Activated CD8-positive, alpha-beta T cell treated with anti-CD3 and anti-CD28 coated beads for 36 hours (primary cell): ENCODE data around the gene TST. TPM values are rescaled to one million over a fixed set of nuclear protein-coding genes. Genes with fewer than 3 reads are reported as not detected.

Source experiments
- ATAC-seq: fragments of 200-7000 bp; cut with Tn5 transposase; one replicate; pipeline ENCODE4 v1.10.0; 2021; ENCODE audit warnings: mild to moderate bottlenecking, moderate library complexity
- CTCF ChIA-PET: fragments of 350-600 bp; sonication (Branson Sonifier 250); formaldehyde crosslinking; loops from one replicate; lab custom pipeline; 2021; ENCODE audit warnings: antibody characterized with exemption; lab: Charles Lee
- POLR2A ChIA-PET: fragments of 350-600 bp; sonication (Branson Sonifier 250); formaldehyde crosslinking; loops from one replicate; lab custom pipeline; 2021; ENCODE audit warnings: antibody characterized with exemption; lab: Charles Lee
- DNase-seq: peaks from one replicate; pipeline ENCODE4 v3.0.0-alpha.2; 2020
- H3K27ac Mint-ChIP-seq: one replicate; pipeline ENCODE4 v1.8.0; 2021; ENCODE audit warnings: mild to moderate bottlenecking, mixed read lengths
- H3K27me3 Mint-ChIP-seq: one replicate; pipeline ENCODE4 v1.8.0; 2021; ENCODE audit warnings: mixed read lengths
- H3K36me3 Mint-ChIP-seq: one replicate; pipeline ENCODE4 v1.8.0; 2021; ENCODE audit warnings: low read depth, mixed read lengths
- H3K4me1 Mint-ChIP-seq: one replicate; pipeline ENCODE4 v1.8.0; 2021; ENCODE audit warnings: low read depth, mixed read lengths
- H3K4me3 Mint-ChIP-seq: one replicate; pipeline ENCODE4 v1.8.0; 2021; ENCODE audit warnings: mild to moderate bottlenecking, moderate library complexity, mixed read lengths
- H3K9me3 Mint-ChIP-seq: one replicate; pipeline ENCODE4 v1.8.0; 2021; ENCODE audit warnings: mixed read lengths
- CTCF ChIP-seq: fragments of 200-600 bp; IDR thresholded peaks from one replicate; pipeline ENCODE4 v1.8.0; 2022; ENCODE audit warnings: antibody characterized with exemption, mild to moderate bottlenecking
- intact Hi-C: fragments of 100-400 bp; cut with micrococcal nuclease; formaldehyde crosslinking; loops from one replicate; pipeline ENCODE4 v1.10.0; 2022
- total RNA-seq, 2 experiments: library from RNA; stranded (reverse); gene quantifications; one replicate each; pipeline ENCODE4 v1.2.3, GENCODE V29; 2021

Gene TST
- total RNA-seq, 2 experiments from 2014 or later, result 1.2 to 1.8 TPM

GRCh38 chr22:37051391-37052385 lies 32.4 kb upstream of the TST start, which contains the start of gene KCTD17:
Gene KCTD17, plus strand, starts transcription at chr22:37051742. Its CDS starts 19 bp downstream, at chr22:37051761.
- ChIA-PET POLR2A (interaction anchor here (0.8 to 1.4 kb wide), 9 partner anchors 9 to 126 kb away, joined by 3 to 4 read pairs (median 3); no protein-coding TSS in a partner anchor), CTCF (interaction anchor here (1.0 to 3.8 kb wide), 4 partner anchors 9 to 148 kb away, joined by 3 to 18 read pairs (median 4); no protein-coding TSS in a partner anchor)
- Mint-ChIP-seq H3K9me3 (no peaks in the 10 kb centered on the region), H3K27me3 (no peaks in the 10 kb centered on the region), H3K4me1 (peaks cover 14% of the 10 kb centered on the region), H3K36me3 (peaks cover 4% of the 10 kb centered on the region), H3K27ac (peak within 1 kb of the TSS; percentile 38), H3K4me3 (peak within 1 kb of the TSS; percentile 79)
- intact Hi-C loops, result no loop called here
- TF ChIP-seq CTCF, result no peak
- DNase-seq, result peak; percentile 84
- ATAC-seq, result peak; percentile 99

GRCh38 chr22:37050913-37051312 lies 31.7 kb upstream of the TST start:
- Mint-ChIP-seq H3K4me1 (peaks cover 17% of the 10 kb centered on the region), H3K4me3 (peak overlapping the region; percentile 79), H3K36me3 (no peaks in the 10 kb centered on the region), H3K9me3 (no peaks in the 10 kb centered on the region), H3K27ac (no peak overlapping the region), H3K27me3 (no peaks in the 10 kb centered on the region)
- DNase-seq (no peak), ATAC-seq (no peak)
- ChIA-PET CTCF (interaction anchor here (1.0 to 3.8 kb wide), 3 partner anchors 10 to 149 kb away, joined by 3 to 18 read pairs (median 4); no protein-coding TSS in a partner anchor), POLR2A (interaction anchor here (0.8 kb wide), 1 partner anchor 13 kb away, joined by 3 read pairs; no protein-coding TSS in a partner anchor)
- intact Hi-C loops, result no loop called here
- TF ChIP-seq CTCF, result no peak

- no peak for TF ChIP-seq CTCF
- no peak for ATAC-seq
- H3K4me1 Mint-ChIP-seq, result peaks cover 26% of the 10 kb centered on the region
- H3K27me3 Mint-ChIP-seq, result no peaks in the 10 kb centered on the region
- ChIA-PET POLR2A (no interaction called here), CTCF (interaction anchor here (0.7 to 3.8 kb wide), 2 partner anchors 22 to 151 kb away, joined by 4 to 18 read pairs; no protein-coding TSS in a partner anchor)
- no peaks in the 10 kb centered on the region for H3K36me3 Mint-ChIP-seq
- H3K9me3 Mint-ChIP-seq, result no peaks in the 10 kb centered on the region
- no peak for DNase-seq
- no peak overlapping the region for H3K27ac Mint-ChIP-seq
- H3K4me3 Mint-ChIP-seq, result no peak overlapping the region
- intact Hi-C loops, result no loop called here
Measured at GRCh38 chr22:37049224-37049623, 30.0 kb upstream of the TST start.

- intact Hi-C loops, result no loop called here
- CTCF ChIA-PET, result interaction anchor here (1.0 kb wide), 1 partner anchor 71 kb away, joined by 3 read pairs; no protein-coding TSS in a partner anchor
- POLR2A ChIA-PET, result no interaction called here
Measured at GRCh38 chr22:37048133-37048532, 28.9 kb upstream of the TST start.

More at GRCh38 chr22:37048133-37048532, 28.9 kb upstream of the TST start:
- no peaks in the 10 kb centered on the region for H3K36me3 Mint-ChIP-seq
- ATAC-seq (no peak), DNase-seq (no peak)
- no peaks in the 10 kb centered on the region for H3K27me3 Mint-ChIP-seq
- H3K4me1 Mint-ChIP-seq, result peaks cover 24% of the 10 kb centered on the region
- H3K4me3 Mint-ChIP-seq, result no peak overlapping the region
- no peaks in the 10 kb centered on the region for H3K9me3 Mint-ChIP-seq
- no peak for TF ChIP-seq CTCF
- H3K27ac Mint-ChIP-seq, result no peak overlapping the region
